Activated CD4-positive, alpha-beta memory T cell treated with anti-CD3 and anti-CD28 coated beads for 36 hours (primary cell): ENCODE data around the gene MINDY4. TPM values are rescaled to one million over a fixed set of nuclear protein-coding genes. Genes with fewer than 3 reads are reported as not detected.
A peak's percentile ranks its signal among the peaks of the same experiment; 100 is the strongest.

Experiments
- CTCF ChIA-PET: fragments of 350-600 bp; sonication (Branson Sonifier 250); formaldehyde crosslinking; loops from one replicate; lab custom pipeline; 2021; ENCODE audit warnings: antibody characterized with exemption, inconsistent platforms; lab: Charles Lee
- POLR2A ChIA-PET: fragments of 350-600 bp; sonication (Branson Sonifier 250); formaldehyde crosslinking; loops from one replicate; lab custom pipeline; 2021; ENCODE audit warnings: antibody characterized with exemption; lab: Charles Lee
- DNase-seq: peaks from one replicate; pipeline ENCODE4 v3.0.0-alpha.2; 2020
- H3K27ac Mint-ChIP-seq: one replicate; pipeline ENCODE4 v1.8.0; 2021; ENCODE audit warnings: mixed read lengths
- H3K27me3 Mint-ChIP-seq: one replicate; pipeline ENCODE4 v1.8.0; 2021; ENCODE audit warnings: mixed read lengths
- H3K36me3 Mint-ChIP-seq: one replicate; pipeline ENCODE4 v1.8.0; 2021; ENCODE audit warnings: mixed read lengths
- H3K4me1 Mint-ChIP-seq: one replicate; pipeline ENCODE4 v1.8.0; 2021; ENCODE audit warnings: low read depth, mixed read lengths
- H3K4me3 Mint-ChIP-seq: one replicate; pipeline ENCODE4 v1.8.0; 2021; ENCODE audit warnings: mild to moderate bottlenecking, mixed read lengths
- H3K9me3 Mint-ChIP-seq: one replicate; pipeline ENCODE4 v1.8.0; 2021; ENCODE audit warnings: mixed read lengths
- intact Hi-C: fragments of 100-400 bp; cut with micrococcal nuclease; formaldehyde crosslinking; loops from one replicate; pipeline ENCODE4 v1.15.1; 2023
- total RNA-seq, 2 experiments: library from RNA; stranded (reverse); gene quantifications; one replicate each; pipeline ENCODE4 v1.2.3, GENCODE V29; 2021

The MINDY4 gene
- total RNA-seq, 2 experiments from 2014 or later, result 1.1 to 1.6 TPM

DNA sequence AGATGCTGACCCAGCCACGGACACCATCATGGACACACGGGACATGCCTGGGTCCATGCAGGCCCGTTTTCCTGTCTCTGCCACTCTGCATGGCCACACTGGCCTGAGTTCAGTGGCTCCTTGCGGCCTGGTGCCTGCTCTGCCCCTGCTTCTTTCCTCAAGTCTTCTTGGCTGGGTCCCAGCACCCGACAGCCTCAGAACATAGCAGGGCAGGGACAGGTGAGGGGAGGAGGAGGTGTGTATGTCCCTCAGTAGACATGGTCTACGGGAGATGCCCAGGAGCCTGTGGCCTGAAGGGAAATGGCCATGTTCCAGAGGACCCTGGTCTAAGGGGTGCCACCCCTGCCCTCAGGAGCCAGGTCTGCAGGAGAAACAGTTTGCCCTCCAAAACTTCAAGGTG lies 138.2 kb downstream of the MINDY4 start:
- no peak overlapping the region for H3K27ac Mint-ChIP-seq
- intact Hi-C loops, result no loop called here
- CTCF ChIA-PET, result no interaction called here
- no peak for DNase-seq
- POLR2A ChIA-PET, result no interaction called here
- H3K4me3 Mint-ChIP-seq, result no peak overlapping the region
- no peaks in the 10 kb centered on the region for H3K27me3 Mint-ChIP-seq
- no peaks in the 10 kb centered on the region for H3K9me3 Mint-ChIP-seq
- no peaks in the 10 kb centered on the region for H3K4me1 Mint-ChIP-seq
- no peaks in the 10 kb centered on the region for H3K36me3 Mint-ChIP-seq

DNA sequence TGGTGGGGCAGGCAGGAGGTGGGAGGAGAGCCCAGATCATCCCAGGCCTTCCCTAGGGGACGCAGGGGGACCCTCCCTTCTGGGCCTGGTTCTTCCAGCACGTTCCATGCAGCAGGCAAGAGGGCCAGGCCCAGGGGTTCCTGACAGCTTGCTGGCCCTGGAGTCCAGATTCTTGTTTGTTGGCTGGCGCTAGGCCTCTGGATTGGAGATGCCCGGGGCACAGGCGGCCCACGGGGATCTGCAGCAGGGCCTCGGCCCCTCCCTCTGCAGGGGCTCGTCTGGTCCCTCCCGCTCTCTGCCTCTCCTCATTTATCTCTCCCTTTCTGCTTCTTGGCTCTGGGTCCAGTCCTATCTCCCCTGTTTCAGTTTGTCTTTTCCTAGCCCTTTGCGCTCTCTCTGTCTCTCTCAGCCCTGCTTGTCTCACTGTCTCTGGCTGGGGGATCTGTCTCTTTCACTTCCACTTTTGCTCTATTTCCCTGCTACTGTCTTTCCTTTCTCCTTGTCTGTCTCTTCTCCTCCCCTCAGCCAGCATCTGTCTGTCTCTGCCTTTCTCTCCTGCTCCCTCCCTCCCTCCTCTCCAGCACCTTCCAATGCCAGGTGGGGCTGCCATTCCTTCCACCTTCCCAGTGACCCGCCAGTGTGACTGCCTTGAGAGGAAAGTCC lies 139.3 kb downstream of the MINDY4 start:
- Mint-ChIP-seq H3K36me3 (no peaks in the 10 kb centered on the region), H3K4me1 (no peaks in the 10 kb centered on the region), H3K9me3 (no peaks in the 10 kb centered on the region), H3K27ac (no peak overlapping the region), H3K4me3 (no peak overlapping the region), H3K27me3 (no peaks in the 10 kb centered on the region)
- no peak for DNase-seq
- ChIA-PET CTCF (no interaction called here), POLR2A (no interaction called here)
- intact Hi-C loops, result no loop called here

- Mint-ChIP-seq H3K27me3 (no peaks in the 10 kb centered on the region), H3K27ac (no peak overlapping the region), H3K9me3 (no peaks in the 10 kb centered on the region), H3K36me3 (no peaks in the 10 kb centered on the region), H3K4me1 (no peaks in the 10 kb centered on the region), H3K4me3 (no peak overlapping the region)
- DNase-seq, result no peak
- ChIA-PET POLR2A (no interaction called here), CTCF (no interaction called here)
- intact Hi-C loops, result no loop called here
These were observed 139.9 kb downstream of the MINDY4 start for GRCh38 chr7:30911133-30911532.

- intact Hi-C loops, result no loop called here
- ChIA-PET CTCF (no interaction called here), POLR2A (no interaction called here)
- no peaks in the 10 kb centered on the region for H3K36me3 Mint-ChIP-seq
- H3K9me3 Mint-ChIP-seq, result no peaks in the 10 kb centered on the region
- no peaks in the 10 kb centered on the region for H3K4me1 Mint-ChIP-seq
- no peak for DNase-seq
- H3K4me3 Mint-ChIP-seq, result no peak within 1 kb of the TSS
- H3K27me3 Mint-ChIP-seq, result no peaks in the 10 kb centered on the region
- no peak within 1 kb of the TSS for H3K27ac Mint-ChIP-seq
These were observed 140.3 kb downstream of the MINDY4 start, which contains the start of gene AQP1 for GRCh38 chr7:30911561-30911969. Gene AQP1 (plus strand): TSS chr7:30911853. CDS start chr7:30911910, 57 bp downstream.

DNA sequence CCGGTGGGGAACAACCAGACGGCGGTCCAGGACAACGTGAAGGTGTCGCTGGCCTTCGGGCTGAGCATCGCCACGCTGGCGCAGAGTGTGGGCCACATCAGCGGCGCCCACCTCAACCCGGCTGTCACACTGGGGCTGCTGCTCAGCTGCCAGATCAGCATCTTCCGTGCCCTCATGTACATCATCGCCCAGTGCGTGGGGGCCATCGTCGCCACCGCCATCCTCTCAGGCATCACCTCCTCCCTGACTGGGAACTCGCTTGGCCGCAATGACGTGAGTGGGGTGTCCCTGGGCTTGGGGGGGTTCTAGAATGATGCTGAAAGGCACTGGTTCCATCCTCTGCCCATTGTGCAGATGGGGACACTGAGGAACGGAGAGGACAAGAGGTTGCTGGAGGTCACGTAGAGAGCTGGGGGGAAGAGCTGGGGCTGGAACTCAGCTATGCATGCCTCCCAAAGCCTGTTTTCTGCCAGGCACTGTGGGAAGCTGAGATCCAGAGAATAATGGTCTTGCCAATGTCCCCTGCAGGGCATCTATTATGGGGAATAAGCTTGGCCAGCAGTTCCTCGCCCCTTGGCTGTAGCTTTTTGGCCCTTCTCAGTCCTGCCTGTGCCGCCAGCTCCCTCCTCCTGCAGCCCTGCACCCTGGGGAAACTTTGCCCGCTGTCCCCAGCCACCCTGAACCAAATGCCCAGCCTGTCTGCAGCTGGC lies 141.0 kb downstream of the MINDY4 start:
- CTCF ChIA-PET, result no interaction called here
- H3K27ac Mint-ChIP-seq, result no peak overlapping the region

DNA sequence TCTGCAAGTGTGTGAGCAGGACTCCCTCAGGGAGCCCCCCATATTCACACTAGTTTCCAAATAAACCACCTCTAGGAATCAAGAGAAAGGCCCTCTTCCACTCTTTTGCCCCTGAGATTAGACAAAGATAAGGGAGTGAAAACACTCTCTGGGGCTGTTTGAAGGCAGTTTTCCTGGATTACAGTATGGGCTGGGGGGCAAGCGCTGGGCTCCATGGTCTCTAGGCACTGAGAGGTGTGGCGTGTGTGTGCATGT lies 141.4 kb downstream of the MINDY4 start:
- Mint-ChIP-seq H3K4me3 (no peak overlapping the region), H3K9me3 (no peaks in the 10 kb centered on the region), H3K27me3 (no peaks in the 10 kb centered on the region), H3K27ac (no peak overlapping the region), H3K4me1 (no peaks in the 10 kb centered on the region), H3K36me3 (no peaks in the 10 kb centered on the region)
- no peak for DNase-seq
- ChIA-PET CTCF (no interaction called here), POLR2A (no interaction called here)
- intact Hi-C loops, result no loop called here

More for the DNA sequence above, 141.0 kb downstream of the MINDY4 start:
- Mint-ChIP-seq H3K9me3 (no peaks in the 10 kb centered on the region), H3K27me3 (no peaks in the 10 kb centered on the region), H3K36me3 (no peaks in the 10 kb centered on the region), H3K4me1 (no peaks in the 10 kb centered on the region), H3K4me3 (no peak overlapping the region)
- no peak for DNase-seq
- POLR2A ChIA-PET, result no interaction called here
- intact Hi-C loops, result no loop called here

GRCh38 chr7:30912986-30913811 lies 142.0 kb downstream of the MINDY4 start:
- DNase-seq, result no peak
- no peak overlapping the region for H3K27ac Mint-ChIP-seq
- POLR2A ChIA-PET, result no interaction called here
- intact Hi-C loops, result no loop called here
- CTCF ChIA-PET, result interaction anchor here (1.1 kb wide), 1 partner anchor 26 kb away, joined by 3 read pairs; no protein-coding TSS in a partner anchor
- no peaks in the 10 kb centered on the region for H3K27me3 Mint-ChIP-seq
- H3K4me1 Mint-ChIP-seq, result no peaks in the 10 kb centered on the region
- H3K9me3 Mint-ChIP-seq, result no peaks in the 10 kb centered on the region
- no peak overlapping the region for H3K4me3 Mint-ChIP-seq
- no peaks in the 10 kb centered on the region for H3K36me3 Mint-ChIP-seq

DNA sequence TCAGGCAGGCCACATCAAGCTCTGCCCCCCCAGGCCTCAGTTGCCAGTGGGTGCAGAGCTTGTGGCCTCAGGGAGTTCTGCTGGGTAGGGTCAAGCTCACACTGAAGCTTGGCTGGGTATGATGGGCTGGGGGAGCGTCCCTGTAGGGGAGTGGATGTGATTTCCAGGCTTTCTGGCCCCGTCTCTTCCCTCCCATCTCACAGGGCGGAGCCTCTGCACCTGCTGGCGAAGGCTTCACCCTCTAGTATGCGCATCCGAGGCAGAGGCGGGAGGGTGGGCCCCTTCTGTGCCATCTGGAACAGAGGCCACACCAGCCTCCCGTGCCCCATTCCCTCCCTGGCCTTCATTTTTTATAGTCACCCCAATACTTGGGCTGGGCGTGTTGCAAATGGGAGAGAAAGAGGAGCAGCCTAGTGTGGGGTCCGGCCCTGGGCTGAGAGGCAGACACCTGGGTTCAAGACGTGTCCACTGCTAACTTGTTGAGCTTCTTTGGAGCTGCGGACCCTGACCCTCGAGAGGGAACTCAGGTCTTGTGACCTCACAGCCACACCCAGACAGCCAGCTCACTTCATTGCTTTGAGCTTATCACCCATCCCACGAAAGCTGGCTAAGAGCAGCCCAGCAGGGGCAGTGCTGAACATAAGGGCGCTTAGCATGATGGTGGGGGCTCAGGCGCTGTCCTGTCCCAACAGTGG lies 142.8 kb downstream of the MINDY4 start:
- DNase-seq, result no peak
- ChIA-PET POLR2A (no interaction called here), CTCF (interaction anchor here (1.1 kb wide), 1 partner anchor 25 kb away, joined by 3 read pairs; no protein-coding TSS in a partner anchor)
- Mint-ChIP-seq H3K9me3 (no peaks in the 10 kb centered on the region), H3K4me3 (no peak overlapping the region), H3K36me3 (no peaks in the 10 kb centered on the region), H3K4me1 (no peaks in the 10 kb centered on the region), H3K27me3 (no peaks in the 10 kb centered on the region), H3K27ac (no peak overlapping the region)
- intact Hi-C loops, result no loop called here

DNA sequence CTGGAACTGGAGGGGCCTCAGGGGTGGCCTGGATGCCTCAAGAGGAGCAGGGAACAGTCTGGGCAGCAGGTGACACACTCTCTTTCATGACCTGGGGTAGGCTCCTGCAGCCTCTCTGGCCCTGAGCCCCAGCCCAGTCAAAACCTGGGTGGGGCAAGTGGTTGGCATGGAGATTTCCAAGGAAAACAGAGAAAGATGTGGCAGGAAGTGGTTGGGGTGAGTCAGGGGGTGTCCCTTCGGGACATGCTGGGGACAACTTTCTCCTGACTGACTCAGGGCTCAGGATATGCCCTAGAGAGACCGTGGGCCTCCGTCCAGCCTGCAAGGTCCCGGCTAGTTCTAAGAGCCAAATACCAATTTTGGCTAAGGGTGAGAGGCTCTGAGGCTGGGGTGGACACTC lies 143.4 kb downstream of the MINDY4 start:
- CTCF ChIA-PET, result no interaction called here
- DNase-seq, result peak; percentile 31
- no peaks in the 10 kb centered on the region for H3K27me3 Mint-ChIP-seq
- H3K4me3 Mint-ChIP-seq, result no peak overlapping the region
- H3K9me3 Mint-ChIP-seq, result no peaks in the 10 kb centered on the region
- no peak overlapping the region for H3K27ac Mint-ChIP-seq
- no peaks in the 10 kb centered on the region for H3K4me1 Mint-ChIP-seq
- POLR2A ChIA-PET, result no interaction called here
- intact Hi-C loops, result no loop called here
- no peaks in the 10 kb centered on the region for H3K36me3 Mint-ChIP-seq

DNA sequence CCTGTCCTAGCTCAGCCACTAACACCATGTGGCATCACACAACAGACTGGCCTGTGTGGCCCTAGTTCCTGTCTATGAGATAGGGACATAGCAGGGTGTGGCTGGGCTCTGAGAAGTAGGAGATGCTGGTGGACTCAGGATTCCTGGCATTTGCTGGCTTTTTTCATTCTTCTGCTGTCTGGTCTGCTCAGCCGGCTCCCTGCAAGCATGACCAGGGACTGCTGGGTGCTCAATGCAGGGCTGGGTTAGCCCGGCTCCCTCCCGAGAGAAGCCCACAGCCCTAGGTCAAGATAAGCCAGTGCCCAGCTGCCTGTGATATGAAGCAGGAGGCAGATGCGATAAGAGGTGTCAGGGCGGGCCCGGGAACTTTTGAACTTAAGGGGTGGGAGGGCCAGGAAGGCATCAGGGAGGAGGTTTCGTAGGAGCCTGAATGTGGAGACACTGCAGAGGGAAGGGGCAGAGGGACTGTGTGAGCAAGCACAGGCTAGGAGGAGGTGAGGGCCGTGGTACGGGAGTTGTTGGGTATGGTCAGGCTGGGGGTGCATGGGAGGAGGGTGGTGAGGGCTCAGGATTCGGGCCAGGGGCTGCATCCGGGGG lies 143.9 kb downstream of the MINDY4 start:
- Mint-ChIP-seq H3K27me3 (no peaks in the 10 kb centered on the region), H3K4me1 (no peaks in the 10 kb centered on the region), H3K4me3 (no peak overlapping the region), H3K27ac (no peak overlapping the region), H3K36me3 (no peaks in the 10 kb centered on the region), H3K9me3 (no peaks in the 10 kb centered on the region)
- CTCF ChIA-PET, result no interaction called here
- no peak for DNase-seq
- POLR2A ChIA-PET, result no interaction called here
- intact Hi-C loops, result no loop called here

DNA sequence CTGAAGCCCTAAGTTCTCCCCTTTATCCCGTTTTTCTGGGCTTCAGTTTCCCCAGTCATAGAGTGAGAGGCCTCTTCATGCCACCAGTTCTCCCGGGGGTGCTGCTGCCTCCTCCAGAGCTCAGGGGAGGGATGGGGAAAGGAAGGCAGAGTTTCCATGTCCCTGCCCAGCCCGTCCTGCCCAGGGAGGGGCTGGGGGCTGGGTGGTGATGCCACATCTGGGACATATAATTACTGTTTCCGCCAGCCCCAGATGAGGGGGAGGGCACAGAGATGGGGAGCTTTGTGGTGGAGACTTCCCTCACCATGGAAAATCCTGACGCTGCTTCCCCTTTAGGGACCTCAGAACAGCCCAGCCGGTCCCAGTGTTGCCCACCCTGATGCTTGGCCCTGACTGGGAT lies 144.5 kb downstream of the MINDY4 start:
- POLR2A ChIA-PET, result no interaction called here
- Mint-ChIP-seq H3K4me3 (no peak overlapping the region), H3K36me3 (no peaks in the 10 kb centered on the region), H3K9me3 (no peaks in the 10 kb centered on the region), H3K27me3 (no peaks in the 10 kb centered on the region), H3K4me1 (no peaks in the 10 kb centered on the region), H3K27ac (no peak overlapping the region)
- DNase-seq, result no peak
- intact Hi-C loops, result no loop called here
- CTCF ChIA-PET, result no interaction called here

DNA sequence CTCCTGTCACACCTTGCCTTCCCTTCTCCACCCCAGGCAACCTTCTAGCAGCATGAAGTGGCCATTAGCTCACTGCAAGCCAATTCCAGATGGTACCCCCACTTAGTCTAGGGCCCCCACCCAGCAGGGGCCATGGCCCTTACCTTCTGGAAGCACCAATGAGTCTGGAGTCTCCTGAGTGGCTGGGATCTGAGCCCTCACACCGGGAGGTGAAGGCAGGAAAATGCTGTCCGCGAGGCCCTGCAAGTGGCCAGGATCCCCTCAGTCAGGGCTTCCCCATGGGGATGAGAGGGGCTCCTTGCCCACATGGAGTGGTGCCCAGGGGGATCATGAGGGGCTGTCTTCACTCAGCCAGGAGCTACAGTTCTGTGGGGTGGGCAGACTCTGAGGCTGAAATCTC lies 145.0 kb downstream of the MINDY4 start:
- no peaks in the 10 kb centered on the region for H3K27me3 Mint-ChIP-seq
- ChIA-PET CTCF (no interaction called here), POLR2A (no interaction called here)
- no peak for DNase-seq
- H3K4me3 Mint-ChIP-seq, result no peak overlapping the region
- intact Hi-C loops, result no loop called here
- no peaks in the 10 kb centered on the region for H3K4me1 Mint-ChIP-seq
- H3K9me3 Mint-ChIP-seq, result no peaks in the 10 kb centered on the region
- no peak overlapping the region for H3K27ac Mint-ChIP-seq
- no peaks in the 10 kb centered on the region for H3K36me3 Mint-ChIP-seq
